GM18858 (cell line): ENCODE results near the gene JMJD1C.

Experiments used
- ATAC-seq: cut with Tn5 transposase; IDR thresholded peaks from one replicate; pipeline ENCODE4 v1.9.1; 2021; ENCODE audit not compliant: unreplicated experiment

JMJD1C gene

DNA sequence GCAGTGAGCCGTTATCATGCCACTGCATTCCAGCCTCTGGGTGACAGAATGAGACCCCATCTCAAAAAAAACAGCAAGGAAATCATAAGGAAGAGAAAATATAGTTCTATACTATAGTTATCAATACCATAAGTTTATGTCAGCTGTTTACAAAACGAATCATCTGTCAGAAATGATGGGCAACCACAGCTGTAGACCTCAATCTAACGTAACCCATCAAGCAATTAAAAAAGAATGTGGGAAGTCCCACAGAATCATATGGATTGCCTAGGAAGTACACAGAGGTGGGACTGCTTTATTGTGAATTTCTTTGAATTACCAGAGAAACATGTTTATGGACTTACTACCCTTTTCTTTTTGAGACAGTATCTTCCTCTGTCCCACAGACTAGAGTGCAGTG, 325.7 kb downstream of the JMJD1C start:
- no peak for ATAC-seq

DNA sequence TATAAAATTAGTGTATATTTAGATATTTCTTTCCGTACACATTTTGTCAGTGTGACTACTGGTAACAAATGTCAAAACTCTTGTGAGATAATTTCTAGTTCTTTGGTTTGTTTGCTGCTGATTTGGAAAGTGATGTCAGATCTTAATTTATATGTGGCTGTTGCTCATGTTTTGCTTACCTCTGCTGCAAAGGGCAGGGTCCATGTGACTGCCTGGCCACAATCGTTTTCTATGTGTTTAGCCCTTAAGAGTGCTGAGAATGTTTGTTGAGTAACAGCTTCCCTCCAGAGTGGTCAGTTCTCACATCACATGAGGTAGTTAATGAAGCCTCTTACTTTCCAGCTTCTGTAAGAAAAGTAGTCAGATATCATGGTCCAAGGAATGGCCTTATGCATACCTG, 328.5 kb downstream of the JMJD1C start:
- ATAC-seq, result no peak

DNA sequence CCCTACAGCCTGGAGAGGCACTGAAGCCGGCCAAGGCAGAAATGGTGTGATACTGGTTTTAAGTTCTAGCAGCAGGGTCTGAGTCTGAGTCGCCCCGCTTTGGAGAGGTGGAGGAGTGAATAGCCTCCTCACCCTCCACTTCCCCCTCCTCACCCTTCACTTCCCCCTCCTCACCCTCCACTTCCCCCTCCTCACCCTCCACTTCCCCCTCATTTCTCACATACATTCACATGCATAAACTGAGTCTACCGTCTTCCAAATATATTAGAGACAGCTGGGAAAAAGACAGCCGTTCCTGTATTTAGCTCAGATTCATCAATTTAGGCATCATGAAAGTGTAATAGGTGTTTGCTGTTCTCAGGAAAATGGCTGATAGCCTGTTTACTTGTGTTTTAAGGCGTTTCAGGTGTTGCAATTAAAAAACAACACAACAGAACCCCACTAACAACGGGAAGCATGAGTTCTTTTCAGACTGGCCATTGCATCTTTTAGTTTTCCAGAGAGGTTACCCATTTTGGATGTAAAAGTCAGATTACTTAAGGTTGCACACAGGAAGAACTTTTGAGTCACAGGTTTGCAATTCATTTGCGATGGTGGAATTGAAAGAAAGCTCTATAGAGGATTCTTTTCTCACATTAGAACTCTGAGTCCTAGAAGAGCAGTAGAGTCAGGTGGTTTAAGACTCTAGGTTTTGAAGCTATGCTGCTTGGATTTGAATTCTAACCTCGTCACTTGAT, 331.8 kb downstream of the JMJD1C start:
- no peak for ATAC-seq

DNA sequence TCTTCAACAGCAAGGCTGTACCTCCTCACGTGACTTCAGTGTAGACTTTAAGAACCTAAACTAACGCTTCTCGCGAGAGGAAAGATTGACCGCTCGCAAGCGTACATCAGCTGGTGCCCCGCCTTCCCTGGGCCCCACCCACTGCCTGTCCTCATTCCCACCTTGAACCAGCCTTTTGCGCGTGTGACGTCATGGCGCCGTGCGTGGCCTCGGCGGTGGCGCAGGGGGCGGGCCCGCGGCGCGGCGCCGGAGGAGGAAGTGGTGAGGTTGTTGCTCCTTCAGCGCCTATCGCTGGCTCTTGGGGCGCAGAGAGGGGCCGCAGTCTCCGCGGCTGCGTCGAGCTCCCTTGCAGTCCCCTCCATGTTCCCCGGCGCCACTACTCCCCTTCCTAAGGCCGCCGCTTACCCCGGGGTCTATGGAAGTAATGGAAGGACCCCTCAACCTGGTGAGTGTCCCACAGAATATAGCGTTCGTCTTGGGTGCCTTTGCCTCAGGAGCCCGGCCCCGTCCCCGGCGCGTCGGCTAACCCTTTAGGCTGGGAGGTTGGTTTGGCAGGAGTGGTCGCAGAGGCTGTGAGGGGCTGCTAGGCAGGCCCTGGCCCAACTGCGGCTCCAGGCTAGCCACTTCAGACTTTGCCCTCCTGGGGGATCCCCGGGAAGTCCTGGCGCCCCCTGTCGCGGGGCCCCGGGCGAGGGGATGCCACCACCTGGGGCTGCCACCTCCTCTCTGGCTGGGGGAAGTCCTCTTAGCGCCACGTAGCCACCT, 332.5 kb downstream of the JMJD1C start, which contains the start of gene NRBF2:
NRBF2 (plus strand) TSS at position 273 of the 765 bp plus-strand sequence; CDS start at position 416, 143 bp downstream.
- peak; percentile 95 for ATAC-seq

DNA sequence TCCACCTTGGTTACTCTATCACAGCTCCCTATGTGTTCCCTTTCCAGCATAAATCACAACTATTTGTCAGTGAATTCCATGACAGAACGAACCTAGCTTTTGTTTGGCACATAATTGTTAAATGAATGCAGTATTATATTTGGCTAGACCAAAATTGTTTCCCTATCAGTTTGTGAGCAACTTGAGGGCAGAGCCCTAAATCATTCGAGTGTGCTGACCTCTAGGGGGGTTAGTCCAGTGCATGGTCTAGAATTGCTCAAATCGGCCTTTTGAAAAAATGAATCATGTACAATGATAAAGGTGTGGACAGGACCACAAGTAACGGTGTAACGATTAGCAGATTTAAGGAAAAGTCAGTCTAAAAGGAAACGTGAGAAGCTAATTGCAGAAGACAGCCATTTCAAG, 333.1 kb downstream of the JMJD1C start:
- no peak for ATAC-seq

DNA sequence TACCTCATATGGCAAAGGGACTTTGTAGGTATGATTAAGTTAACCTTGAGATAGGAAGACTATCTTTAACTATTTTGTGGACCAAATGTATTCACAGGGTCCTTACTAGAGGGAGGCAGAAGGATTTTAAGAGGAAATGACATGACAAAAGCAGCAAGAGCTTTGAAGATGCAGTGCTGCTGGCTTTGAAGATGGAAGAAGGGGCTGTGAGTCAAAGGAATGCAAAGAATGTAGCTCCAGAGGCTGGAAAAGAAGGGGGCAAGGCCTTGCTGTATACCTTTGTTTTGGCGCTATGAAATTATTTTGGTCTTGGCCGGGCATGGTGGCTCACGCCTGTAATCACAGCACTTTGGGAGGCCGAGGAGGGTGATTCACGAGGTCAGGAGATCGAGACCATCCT, 335.9 kb downstream of the JMJD1C start:
- ATAC-seq, result no peak

DNA sequence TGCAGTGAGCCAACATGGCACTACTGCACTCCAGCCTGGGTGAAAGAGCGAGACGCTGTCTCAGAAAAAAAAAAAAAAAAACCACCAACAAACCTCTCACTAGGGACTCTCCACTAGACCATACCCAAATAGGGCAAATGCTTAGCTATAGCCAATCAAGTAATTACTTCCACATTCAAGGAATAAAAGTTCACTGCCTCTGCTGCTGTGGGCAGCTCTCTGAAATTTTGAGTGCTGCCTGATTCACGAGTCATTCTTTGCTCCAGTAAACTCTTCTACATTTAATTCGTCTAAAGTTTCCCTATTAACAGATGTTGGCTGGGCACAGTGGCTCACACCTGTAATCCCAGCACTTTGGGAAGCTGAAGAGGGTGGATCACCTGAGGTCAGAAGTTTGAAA, 337.3 kb downstream of the JMJD1C start:
- no peak for ATAC-seq

DNA sequence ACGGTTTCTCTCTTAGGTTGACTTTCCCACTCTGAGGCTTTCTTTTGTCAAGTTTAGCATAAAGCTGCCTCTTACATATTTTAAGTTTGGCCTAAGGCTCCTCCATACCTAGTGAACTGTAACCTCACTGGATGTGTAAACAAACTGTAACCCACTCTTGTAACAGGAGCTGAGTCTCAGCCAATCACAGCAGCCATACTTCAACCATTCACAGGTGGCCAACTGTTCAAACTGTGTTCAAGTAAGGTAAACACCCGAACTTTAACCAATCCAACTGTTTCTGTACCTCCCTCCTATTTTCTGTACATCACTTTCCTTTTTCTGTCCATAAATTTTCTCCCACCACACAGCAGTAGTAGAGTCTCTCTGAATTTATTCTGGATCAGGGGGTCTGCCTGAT, 340.3 kb downstream of the JMJD1C start:
- no peak for ATAC-seq

DNA sequence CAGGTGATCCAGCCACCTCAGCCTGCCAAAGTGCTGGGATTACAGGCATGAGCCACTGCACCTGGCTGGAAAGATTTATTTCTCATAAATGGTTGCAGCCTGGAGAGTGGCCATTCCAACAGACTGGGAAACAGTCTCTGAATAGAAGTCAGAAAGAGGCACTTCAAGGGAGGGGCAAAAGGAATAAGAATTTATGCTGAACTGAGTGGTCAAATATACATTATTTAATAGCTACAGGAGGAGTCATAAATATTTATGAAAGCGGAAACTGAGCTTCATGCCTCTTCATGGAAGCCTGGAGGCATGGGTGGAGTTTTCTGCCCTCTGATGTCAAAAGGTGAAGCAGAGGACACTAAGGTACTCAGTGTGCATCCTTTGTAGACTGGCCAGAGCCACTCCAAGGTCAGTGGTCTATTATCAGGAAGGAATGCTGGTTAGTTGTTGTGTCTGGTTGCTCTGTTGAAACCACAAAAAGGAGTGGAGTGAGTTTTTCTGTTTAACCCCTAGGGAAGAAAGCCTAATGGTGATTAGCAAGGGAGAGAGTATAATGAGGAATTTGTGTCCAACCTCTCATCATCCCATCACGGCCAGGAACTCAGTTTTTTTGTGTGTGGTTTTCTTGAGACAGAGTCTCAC, 341.9 kb downstream of the JMJD1C start:
- no peak for ATAC-seq

DNA sequence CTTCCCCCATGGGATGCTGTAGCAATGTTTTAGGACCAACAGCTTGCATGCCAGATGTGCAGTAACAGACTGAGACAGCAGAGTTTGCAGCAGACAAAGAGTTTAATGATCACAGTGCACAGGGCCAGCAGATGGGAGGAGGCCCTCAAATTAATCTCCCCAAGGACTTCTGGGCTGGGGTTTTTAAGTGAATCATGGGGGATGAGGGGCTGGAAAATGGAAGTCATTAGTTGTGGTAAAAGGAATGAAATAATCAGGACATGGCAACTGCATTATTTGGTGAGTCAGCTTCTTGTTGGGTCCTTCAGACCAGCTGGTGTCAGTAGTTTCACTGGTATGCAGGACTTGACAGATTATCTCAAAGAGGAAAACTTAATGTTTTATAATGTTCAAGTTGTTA, 345.2 kb downstream of the JMJD1C start:
- ATAC-seq, result no peak

DNA sequence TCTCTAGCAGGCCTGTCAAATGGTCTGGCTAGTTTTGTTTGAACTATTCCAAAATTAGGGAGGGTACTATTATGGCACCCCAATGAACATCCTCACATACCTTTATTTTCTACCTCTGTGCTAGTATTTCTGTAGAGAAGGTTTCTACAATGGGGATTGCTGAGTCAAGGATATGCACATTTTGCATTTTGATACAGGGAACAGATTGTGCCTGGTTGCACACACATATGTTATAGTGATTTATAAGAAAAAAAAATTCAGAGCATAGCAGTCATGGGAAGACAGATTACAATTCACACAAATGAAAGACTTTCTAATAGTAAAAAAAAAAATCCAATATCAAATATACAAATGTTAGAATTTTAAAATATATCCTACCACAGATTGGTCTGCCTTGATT, 346.7 kb downstream of the JMJD1C start:
- no peak for ATAC-seq
